OCI-LY3 (cell line): Measurements from ENCODE around the gene SLC6A9.

Source experiments
- H2AFZ ChIP-seq: fragments of 200-600, 300-600 bp; shearing (Covaris generic); 2 replicates; pipeline ENCODE4 v1.6.0; 2014; ENCODE audit warnings: antibody characterized with exemption, low read depth, low read length
- H3K27ac ChIP-seq: fragments of 200-600, 300-600 bp; sonication (generic); 2 replicates; pipeline ENCODE4 v1.5.1; 2014; ENCODE audit warnings: mild to moderate bottlenecking, low read length, moderate library complexity, mixed read lengths
- H3K27me3 ChIP-seq: fragments of 200-600, 300-600 bp; sonication (generic); 2 replicates; pipeline ENCODE4 v1.6.1; 2014; ENCODE audit warnings: low read depth, low read length, mixed read lengths
- H3K36me3 ChIP-seq: fragments of 200-600, 300-600 bp; sonication (generic); replicated peaks from 2 replicates; pipeline ENCODE3; 2014; ENCODE audit warnings: low read depth, low read length, mixed read lengths
- H3K4me1 ChIP-seq: fragments of 300-600, 200-600 bp; sonication (generic); 2 replicates; pipeline ENCODE4 v1.6.1; 2014; ENCODE audit warnings: low read length, mixed read lengths
- H3K4me2 ChIP-seq: fragments of 200-600, 300-600 bp; sonication (generic); 2 replicates; pipeline ENCODE4 v1.6.1; 2014; ENCODE audit warnings: low read length, mixed read lengths
- H3K4me3 ChIP-seq: fragments of 300-600, 200-600 bp; sonication (generic); 2 replicates; pipeline ENCODE4 v1.5.1; 2014; ENCODE audit warnings: antibody characterized with exemption, mild to moderate bottlenecking, low read length, moderate library complexity
- H3K79me2 ChIP-seq: fragments of 300-600, 200-600 bp; shearing (Covaris generic); 2 replicates; pipeline ENCODE4 v1.6.1; 2014; ENCODE audit warnings: mild to moderate bottlenecking, low read length, mixed read lengths
- H3K9ac ChIP-seq: fragments of 300-600, 200-600 bp; shearing (Covaris generic); 2 replicates; pipeline ENCODE4 v1.6.0; 2014; ENCODE audit warnings: mild to moderate bottlenecking, low read length, moderate library complexity
- H3K9me3 ChIP-seq: fragments of 200-600, 300-600 bp; shearing (Covaris generic); 2 replicates; pipeline ENCODE4 v1.6.1; 2014; ENCODE audit warnings: low read length, mixed read lengths; ENCODE audit not compliant: insufficient read depth
- H4K20me1 ChIP-seq: fragments of 200-600, 300-600 bp; sonication (generic); 2 replicates; pipeline ENCODE4 v1.6.1; 2016; ENCODE audit warnings: low read length, mixed read lengths; ENCODE audit not compliant: insufficient read depth
- EZH2phosphoT487 ChIP-seq: fragments of 200-600 bp; shearing (Covaris generic); IDR thresholded peaks from 2 replicates; pipeline ENCODE4 v1.6.1; 2018; ENCODE audit warnings: antibody characterized with exemption, mixed run types, low read depth
- TF ChIP-seq, protein P1 (sequence below): fragments of 200-600, 300-600 bp; sonication (generic); IDR thresholded peaks from 2 replicates; pipeline ENCODE4 v1.5.1; 2014; ENCODE audit warnings: antibody characterized with exemption, low read length, low read depth

SLC6A9 gene

DNA sequence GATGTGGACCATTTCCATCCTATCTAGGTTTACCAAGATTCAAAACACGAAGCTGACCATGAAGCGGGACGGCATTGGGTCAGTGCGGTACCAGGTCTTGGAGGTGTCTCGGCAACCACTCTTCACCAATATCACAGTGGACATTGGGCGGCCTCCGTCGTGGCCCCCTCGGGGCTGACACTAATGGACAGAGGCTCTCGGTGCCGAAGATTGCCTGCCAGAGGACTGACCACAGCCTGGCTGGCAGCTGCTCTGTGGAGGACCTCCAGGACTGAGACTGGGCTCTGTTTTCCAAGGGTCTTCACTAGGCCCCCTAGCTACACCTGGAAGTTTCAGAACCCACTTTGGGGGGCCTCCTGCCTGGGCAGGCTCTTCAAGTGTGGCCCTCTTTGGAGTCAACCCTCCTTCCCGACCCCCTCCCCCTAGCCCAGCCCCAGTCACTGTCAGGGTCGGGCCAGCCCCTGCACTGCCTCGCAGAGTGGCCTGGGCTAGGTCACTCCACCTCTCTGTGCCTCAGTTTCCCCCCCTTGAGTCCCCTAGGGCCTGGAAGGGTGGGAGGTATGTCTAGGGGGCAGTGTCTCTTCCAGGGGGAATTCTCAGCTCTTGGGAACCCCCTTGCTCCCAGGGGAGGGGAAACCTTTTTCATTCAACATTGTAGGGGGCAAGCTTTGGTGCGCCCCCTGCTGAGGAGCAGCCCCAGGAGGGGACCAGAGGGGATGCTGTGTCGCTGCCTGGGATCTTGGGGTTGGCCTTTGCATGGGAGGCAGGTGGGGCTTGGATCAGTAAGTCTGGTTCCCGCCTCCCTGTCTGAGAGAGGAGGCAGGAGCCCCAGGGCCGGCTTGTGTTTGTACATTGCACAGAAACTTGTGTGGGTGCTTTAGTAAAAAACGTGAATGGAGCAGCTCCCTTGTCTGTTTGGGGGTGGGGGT, 40.7 kb downstream of the SLC6A9 start:
- H3K36me3 ChIP-seq, result no peaks in the 10 kb centered on the region
- TF ChIP-seq, protein P1, sequence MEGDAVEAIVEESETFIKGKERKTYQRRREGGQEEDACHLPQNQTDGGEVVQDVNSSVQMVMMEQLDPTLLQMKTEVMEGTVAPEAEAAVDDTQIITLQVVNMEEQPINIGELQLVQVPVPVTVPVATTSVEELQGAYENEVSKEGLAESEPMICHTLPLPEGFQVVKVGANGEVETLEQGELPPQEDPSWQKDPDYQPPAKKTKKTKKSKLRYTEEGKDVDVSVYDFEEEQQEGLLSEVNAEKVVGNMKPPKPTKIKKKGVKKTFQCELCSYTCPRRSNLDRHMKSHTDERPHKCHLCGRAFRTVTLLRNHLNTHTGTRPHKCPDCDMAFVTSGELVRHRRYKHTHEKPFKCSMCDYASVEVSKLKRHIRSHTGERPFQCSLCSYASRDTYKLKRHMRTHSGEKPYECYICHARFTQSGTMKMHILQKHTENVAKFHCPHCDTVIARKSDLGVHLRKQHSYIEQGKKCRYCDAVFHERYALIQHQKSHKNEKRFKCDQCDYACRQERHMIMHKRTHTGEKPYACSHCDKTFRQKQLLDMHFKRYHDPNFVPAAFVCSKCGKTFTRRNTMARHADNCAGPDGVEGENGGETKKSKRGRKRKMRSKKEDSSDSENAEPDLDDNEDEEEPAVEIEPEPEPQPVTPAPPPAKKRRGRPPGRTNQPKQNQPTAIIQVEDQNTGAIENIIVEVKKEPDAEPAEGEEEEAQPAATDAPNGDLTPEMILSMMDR, result peak; percentile 17; the same call in 1 of the 2 replicates
- no peak for TF ChIP-seq EZH2phosphoT487
- H3K27me3 ChIP-seq, result no peaks in the 10 kb centered on the region
- H3K4me1 ChIP-seq, result peaks cover 16% of the 10 kb centered on the region
- H3K9ac ChIP-seq, result peak overlapping the region; percentile 65
- H4K20me1 ChIP-seq, result no peaks in the 10 kb centered on the region
- peak overlapping the region; percentile 84 for H3K4me3 ChIP-seq
- H3K4me2 ChIP-seq, result peak overlapping the region; percentile 99
- H3K27ac ChIP-seq, result no peak overlapping the region
- no peaks in the 10 kb centered on the region for H3K79me2 ChIP-seq
- H3K9me3 ChIP-seq, result no peaks in the 10 kb centered on the region
- no peak overlapping the region for H2AFZ ChIP-seq

DNA sequence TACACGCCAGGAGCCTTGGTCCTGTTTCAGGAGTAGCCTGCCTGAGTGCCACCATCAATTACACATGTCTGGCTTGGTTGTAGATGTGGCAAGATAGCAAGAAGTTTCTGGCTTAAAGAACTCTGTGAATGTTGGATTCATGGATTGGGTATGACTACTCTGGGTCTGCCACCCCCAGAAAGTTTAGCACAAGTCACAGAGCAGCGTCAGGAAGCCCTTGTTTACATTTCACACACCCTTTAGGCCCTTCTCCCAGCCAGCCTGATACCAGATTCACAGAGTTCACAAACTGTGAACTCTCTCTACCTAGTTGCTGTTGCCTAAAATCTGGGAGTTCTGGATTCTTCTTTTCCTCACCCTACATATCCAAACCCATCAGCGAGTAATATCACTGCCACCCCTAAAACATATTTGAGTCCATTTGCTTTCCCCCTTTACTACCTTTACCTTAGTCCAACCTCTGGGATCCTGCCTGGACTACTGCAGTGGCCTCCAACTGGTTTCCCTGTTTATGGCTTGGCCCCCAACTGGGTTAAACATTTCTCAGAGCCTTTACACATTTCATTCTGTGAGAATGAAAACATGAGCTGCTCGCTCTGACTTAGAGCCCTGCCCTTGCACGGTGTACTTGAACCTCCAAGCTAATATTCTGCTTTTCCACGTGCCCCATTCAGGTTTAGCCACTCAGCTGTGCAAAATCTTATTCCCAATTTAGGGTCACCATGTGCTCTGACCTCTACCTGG, 43.9 kb downstream of the SLC6A9 start:
- no peaks in the 10 kb centered on the region for H4K20me1 ChIP-seq
- no peak overlapping the region for H2AFZ ChIP-seq
- H3K4me1 ChIP-seq, result peaks cover 9% of the 10 kb centered on the region; the same call in 1 of the 2 replicates
- no peaks in the 10 kb centered on the region for H3K36me3 ChIP-seq
- no peaks in the 10 kb centered on the region for H3K9me3 ChIP-seq
- H3K4me2 ChIP-seq, result no peak overlapping the region
- no peak overlapping the region for H3K9ac ChIP-seq
- no peak overlapping the region for H3K27ac ChIP-seq
- no peaks in the 10 kb centered on the region for H3K27me3 ChIP-seq
- H3K79me2 ChIP-seq, result peaks cover 5% of the 10 kb centered on the region; the same call in 1 of the 2 replicates
- no peak overlapping the region for H3K4me3 ChIP-seq
- TF ChIP-seq, protein P1, result no peak
- no peak for TF ChIP-seq EZH2phosphoT487

DNA sequence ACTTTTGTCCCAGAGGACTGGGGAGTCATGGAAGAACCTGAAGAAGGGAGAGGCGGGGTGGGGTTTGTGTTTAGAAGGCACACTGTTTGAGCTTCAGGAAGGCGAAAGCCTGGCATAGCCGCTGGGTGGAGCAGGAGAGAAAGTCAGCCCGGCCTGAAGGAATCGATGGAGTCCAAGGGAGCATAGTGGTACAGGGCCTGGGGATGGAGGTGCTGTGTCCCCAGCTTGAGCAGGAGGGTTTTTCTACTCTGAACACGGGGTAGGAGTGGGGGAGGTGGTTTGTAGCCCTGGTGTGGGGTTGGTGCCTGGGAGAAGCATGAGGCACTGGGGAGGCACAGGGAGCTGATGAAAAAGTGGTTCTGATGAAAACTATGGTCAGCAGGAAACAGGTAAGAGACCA, 44.5 kb downstream of the SLC6A9 start:
- Histone ChIP-seq H4K20me1 (no peaks in the 10 kb centered on the region), H3K27me3 (no peaks in the 10 kb centered on the region), H3K27ac (no peak overlapping the region), H3K4me2 (no peak overlapping the region), H3K9ac (no peak overlapping the region), H3K9me3 (no peaks in the 10 kb centered on the region), H3K4me1 (peaks cover 6% of the 10 kb centered on the region; the same call in 1 of the 2 replicates), H3K79me2 (peaks cover 11% of the 10 kb centered on the region; the same call in 1 of the 2 replicates), H3K36me3 (no peaks in the 10 kb centered on the region), H2AFZ (no peak overlapping the region), H3K4me3 (no peak overlapping the region)
- TF ChIP-seq, protein P1, result no peak
- no peak for TF ChIP-seq EZH2phosphoT487
